Panc1 (cell line): Measurements from ENCODE around the gene PLCL1.

Experiments
- CTCF ChIP-seq: fragments of 450-650 bp; IDR thresholded peaks from 2 replicates; pipeline ENCODE4 v1.5.1; 2017; ENCODE audit warnings: mild to moderate bottlenecking
- POLR2AphosphoS5 ChIP-seq: IDR thresholded peaks from 2 replicates; pipeline ENCODE4 v1.6.1; 2012; ENCODE audit warnings: mild to moderate bottlenecking, low read depth, low read length, moderate library complexity
- REST ChIP-seq, 2 experiments: IDR thresholded peaks; 2 replicates each; pipeline ENCODE4 v1.6.1; 2011 to 2012; ENCODE audit warnings: low read depth in 2 of 2, control low read depth in 1 of 2, low read length in 1 of 2, mild to moderate bottlenecking in 1 of 2, moderate library complexity in 1 of 2; ENCODE audit not compliant: insufficient read depth in 1 of 2
- SIN3A ChIP-seq: IDR thresholded peaks from 2 replicates; pipeline ENCODE4 v1.6.1; 2012; ENCODE audit warnings: low read depth, mild to moderate bottlenecking, low read length, moderate library complexity, borderline replicate concordance; ENCODE audit not compliant: insufficient read depth
- TCF7L2 ChIP-seq: IDR thresholded peaks from 2 replicates; pipeline ENCODE4 v1.6.1; 2011; ENCODE audit warnings: mild to moderate bottlenecking, low read depth, low read length, inconsistent platforms

DNA sequence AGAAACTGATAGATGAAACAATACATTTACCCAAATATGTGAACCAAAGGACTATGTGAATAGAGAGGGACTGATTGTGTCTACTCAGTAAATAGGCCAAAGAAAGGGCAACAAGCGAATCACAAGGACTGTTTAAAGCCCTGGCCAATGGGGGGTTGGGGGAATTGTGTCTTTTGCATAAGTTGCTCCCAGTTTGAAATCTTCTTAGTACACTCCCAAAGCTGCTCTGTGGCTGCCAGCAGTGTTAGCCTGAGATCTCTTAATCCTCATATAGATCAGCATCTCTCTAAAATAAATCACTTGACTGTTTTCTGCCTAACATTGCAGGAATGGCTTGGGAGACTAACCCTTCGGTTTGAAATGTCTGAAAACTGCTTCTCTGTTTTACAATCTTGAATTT, 236.4 kb downstream of the PLCL1 start:
- no peak for TF ChIP-seq CTCF
- TF ChIP-seq POLR2AphosphoS5: no peak
- TF ChIP-seq SIN3A: no peak
- TF ChIP-seq REST (IDR thresholded peaks at IDR 0.05; ENCODE audit: insufficient read depth in 1 of 2, low read depth in 2 of 2, low read length in 1 of 2): no peak
- TF ChIP-seq TCF7L2: no peak
